ENCODE results near the gene DUSP10.

DUSP10 gene

DNA sequence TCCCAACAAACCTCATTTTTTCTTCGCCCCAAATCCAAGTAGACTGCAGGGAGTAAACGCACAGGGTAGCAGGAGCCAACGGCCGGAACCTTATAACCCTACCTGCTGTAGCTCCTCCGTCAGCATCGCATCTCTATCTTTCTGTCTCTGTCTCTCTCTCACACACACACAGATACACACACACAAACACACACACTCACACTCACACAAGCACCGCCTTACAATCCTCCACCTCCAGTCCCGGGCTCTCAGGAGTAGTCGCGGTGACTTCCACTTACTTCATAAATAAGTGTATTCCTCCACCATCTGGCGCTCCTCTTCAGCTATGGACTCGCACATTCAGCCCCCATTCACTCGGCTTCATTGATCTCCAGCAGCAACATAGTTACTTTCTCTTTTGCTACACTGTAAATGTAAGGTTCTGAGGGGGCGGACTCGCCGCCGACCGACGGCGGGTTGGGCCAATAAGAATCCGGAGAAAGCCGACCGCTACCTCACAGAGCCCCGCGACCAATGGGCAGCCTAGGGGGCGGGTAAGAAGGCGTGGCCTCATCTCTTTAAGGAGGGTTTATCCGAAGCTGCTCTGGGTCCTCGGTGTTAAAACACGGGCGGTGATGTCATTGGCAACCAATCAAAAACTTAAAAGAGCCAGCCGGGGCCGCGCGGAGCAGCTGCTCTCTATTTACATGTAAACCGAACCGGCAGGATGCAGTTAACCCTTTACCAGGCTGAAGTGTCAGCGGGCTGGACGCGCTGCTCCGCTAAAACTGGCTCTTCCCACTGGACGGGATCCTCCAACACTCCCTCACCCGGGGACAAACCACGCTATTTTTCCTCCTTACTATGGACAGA, at the start of gene DUSP10:
DUSP10 (minus strand) TSS at position 387 of the 852 bp plus-strand sequence. CDS start 2,345 bp downstream, outside the sequence.
- DNase-seq: peak; percentile 99

DNA sequence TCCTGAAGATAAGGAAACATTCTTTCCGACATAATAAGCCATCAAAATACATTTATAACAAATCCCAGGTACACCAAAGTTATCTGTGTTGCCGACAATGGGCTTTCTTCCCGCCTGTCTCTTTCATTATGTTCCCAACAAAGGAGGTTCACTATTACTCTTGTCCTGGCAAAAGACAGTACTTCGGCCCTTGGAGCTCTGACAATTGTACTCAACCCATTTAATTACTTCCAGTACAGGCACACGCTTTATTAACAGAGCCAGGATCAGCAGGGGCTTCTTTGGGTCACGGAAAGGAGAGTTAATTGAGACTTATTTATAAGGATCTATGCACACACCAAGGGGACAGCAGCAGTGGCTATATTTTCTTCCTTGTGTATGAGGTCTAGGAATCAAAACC, 46.6 kb upstream of the DUSP10 start:
- DNase-seq: no peak

DNA sequence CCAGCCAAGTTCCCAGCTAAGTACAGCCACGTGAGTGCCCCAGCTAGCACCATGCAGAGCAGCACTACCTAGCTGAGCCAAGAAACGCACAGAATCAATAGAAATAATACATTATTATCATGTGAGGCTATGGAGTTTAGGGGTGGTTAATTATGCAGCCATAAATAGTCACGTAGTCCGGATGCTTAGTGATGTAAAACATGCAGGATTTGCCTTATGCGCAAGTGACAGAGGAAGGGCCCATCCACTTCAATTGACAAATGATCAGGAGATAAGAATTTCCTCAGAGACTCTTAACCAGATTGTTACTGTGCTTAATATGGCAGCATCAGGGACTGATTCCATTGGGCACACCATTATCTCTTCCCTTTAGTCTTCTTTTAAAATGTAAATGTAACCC, 44.8 kb upstream of the DUSP10 start:
- DNase-seq: no peak

DNA sequence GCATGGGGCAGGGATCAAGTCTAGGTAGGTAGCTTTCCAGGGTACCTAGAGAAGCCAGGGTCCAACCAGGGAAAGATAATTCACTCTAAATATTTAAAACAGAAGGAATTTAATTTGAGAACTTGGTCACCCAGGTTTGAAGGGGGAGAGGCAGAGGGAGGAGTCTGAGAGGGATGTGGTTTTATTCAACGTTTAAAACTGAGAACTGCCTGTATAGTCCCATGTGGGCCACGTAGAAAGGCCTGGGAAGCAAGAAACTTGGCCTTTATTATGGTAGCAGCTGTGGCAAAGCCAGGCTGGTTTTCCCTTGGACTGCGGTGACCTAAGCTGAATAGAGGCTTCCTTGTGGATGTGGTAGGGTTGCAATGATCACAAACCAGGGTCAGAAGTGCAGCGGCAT, 42.0 kb upstream of the DUSP10 start:
- no peak for DNase-seq

DNA sequence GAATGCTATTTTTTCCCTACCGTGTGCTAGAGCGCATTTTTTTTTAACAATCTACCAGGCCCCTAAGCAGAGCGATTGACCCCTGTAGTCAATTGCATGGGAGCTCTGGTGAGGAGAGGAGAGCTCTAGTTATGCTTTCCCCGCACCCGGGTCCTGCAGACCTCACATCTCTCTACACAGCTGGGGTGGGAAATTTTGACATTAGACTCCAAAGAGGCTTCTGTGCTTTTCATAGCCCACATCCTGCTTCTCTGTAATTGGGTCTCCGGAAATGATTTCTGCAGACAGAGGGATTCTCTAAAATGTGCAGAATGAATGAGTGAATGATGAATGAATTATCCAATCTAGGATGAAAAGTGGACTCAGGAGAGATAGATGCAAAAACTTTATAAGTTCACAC, 41.5 kb upstream of the DUSP10 start:
- DNase-seq: no peak

DNA sequence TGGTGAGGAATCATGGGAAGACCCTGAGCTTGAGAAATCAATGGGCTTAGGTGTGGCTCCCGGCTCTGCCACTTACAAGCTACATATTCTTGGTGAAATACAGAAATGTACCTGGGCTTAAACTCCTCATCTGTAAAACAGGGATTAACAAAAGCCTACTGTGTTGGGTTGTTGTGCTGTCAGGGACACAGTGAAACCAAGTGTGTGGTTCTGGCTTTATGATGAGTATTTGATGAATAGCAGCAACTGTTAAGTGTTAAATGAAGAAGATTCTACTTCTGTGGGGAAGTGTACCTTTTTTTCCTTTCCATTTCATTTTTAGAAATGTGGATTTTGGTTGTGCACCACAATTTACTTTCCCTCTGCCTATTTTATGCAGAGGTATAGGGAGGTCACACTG, 41.1 kb upstream of the DUSP10 start:
- no peak for DNase-seq

DNA sequence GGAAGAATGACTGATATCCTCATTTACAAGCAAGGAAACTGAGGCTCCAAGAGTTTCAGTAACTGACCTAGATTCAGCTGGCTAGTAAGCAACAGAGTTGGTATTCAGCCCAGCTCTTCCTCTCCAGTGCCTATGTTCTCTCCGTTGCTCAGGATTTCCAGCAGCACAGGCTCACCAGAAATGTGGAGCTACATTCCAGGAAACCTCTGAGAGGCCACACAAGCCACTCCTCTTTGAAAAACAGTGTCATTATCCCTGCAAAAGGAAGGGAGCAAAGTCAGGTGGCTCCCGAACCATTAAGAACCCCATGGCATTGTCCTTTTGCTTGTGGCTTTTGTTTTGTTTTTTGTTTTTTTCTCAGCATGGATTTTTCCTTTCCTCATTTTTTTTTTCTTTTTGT, 40.6 kb upstream of the DUSP10 start:
- no peak for DNase-seq

DNA sequence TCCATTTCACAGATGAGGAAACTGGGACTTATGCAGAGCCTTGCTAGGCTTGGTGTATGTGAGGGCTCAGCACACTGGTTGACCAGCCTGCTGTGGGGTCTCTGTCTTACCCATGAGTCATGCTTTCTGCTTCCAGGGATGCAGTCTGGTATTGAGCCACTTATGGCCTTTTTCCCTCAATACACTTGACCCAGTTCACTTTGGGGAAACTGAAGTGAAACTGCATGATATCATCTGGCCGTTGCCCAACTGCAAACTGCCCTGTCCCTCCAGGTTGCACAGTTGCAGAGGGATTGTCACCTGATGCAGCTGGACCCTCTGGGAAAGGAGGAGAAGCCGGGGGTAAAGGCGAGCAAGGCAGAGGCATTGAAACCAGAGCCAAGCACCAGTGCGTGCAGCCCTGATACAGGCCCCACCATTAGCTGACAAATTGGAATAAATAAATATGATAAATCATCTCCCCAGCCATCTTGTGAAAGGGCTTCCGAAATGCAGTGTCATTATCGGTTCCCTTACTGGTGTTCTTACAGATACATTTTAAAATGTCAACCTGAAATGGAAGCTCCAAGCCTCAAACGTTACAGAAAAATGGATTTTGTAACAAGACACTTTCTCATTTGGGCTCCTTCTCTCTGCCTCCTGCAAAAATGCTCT, 39.3 kb upstream of the DUSP10 start:
- no peak for DNase-seq

DNA sequence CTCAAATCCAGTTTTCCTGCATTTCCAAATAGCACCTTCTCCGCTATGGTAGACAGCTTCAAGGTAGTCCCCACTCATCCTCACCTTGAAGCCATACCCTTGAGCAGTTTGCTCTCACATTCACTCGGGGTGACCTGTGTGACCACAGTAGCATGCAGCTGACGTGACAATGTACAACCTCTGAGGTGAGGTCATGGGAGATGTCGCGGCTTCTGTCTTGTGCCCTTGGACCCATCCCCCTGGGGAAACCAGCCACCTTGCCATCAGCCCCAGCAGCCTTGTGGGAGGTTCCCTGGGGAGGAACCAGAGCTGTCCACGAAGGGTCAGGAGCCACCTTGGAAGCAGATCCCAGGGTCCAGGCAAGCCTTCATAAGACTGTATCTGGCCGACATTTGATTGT, 38.3 kb upstream of the DUSP10 start:
- DNase-seq: no peak

DNA sequence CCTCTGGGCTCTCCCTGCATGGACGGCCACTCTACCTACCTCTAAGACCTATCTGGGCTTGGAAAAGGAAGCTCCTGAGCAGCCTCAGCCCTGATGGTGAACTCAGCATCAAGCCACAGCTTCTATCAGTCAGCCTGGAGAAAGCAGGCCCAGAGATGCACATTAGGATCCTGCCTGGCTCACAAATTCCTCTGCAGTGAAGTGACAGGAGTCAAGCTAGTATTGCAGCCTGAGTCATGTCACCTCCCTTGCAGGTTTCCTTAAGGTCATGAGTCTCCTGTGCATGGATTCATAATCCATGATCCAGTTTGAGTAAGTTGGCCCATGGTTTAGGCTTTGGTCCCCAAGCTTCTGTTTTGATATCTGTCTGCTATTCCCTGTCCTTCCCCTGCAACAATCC, 37.9 kb upstream of the DUSP10 start:
- DNase-seq: no peak

DNA sequence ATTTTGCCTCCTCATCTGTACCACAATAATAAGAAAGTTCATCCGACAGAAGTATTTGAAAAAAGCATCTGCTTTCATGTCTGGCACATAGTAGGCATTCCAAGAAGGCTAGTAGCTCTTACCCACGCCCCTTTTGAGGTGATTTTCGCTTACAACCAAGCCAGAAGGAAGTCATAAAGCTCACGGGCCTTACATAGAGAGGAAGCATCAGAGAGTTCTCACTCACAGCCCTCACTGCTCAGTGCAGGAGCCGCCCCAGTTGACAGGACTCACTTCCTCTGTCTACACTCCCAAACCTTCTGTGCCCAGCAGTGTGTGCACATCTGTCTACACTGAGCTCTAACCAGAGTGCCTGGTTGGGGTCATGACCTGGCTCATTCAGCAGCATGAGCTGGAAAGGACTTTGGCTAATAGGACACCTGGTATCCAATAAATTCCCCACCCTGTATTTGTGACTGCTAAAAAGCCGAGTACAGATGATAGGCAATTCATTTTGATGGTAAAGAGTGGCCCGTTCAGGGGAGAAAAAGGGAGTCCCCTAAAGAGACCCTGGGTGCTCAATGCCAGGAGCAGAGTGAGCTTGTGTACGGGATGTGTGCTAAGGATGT, 36.8 kb upstream of the DUSP10 start:
- DNase-seq: peak; percentile 72

DNA sequence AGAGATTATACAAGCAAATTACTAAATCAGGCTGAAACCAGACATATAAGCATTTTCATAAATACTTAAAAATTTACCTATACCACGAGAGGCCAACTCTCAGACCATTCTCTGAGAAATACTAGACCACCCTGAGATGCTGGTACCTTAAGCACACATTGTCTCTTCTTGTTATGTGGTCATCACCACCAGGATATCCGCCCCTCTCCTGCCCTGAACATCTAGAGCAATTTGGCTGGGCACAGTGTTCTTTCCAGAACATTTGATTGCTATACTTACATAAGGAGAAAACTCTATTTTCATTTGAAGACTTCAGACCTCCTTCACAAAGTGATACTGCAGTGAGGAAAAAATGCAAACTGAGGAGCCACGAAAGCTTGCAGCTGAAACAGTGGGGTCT, 36.2 kb upstream of the DUSP10 start:
- no peak for DNase-seq

DNA sequence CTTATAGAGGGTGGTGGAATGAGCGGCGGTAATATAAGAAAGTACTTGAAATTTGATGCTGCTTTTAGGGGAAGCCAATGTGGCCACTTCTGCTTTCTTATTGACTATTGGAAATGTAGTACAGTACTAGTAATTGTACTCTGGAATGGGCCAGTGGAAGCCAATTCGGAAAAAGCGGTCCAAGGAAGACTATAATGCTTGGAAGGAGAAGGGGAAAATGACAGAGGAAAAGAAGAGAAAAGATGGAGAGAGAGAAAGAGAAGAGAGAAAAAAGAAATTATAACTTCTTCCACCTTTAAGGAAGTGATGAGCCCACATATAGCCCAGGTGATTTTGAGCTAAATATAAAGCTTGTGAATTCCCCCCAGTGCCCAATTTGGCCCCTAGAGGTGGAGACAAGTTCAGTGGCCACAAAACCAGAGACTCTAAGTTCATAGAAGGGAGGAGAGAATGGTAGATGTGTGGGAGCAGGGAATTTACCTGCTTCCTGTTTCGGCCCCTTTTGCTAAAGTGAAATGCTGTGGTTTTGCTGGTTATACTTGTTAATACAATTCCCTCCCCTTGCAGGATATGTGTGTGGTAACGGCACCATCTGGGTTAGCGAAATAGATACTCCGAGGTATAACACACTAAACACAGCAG, 35.7 kb upstream of the DUSP10 start:
- DNase-seq: peak; percentile 76

DNA sequence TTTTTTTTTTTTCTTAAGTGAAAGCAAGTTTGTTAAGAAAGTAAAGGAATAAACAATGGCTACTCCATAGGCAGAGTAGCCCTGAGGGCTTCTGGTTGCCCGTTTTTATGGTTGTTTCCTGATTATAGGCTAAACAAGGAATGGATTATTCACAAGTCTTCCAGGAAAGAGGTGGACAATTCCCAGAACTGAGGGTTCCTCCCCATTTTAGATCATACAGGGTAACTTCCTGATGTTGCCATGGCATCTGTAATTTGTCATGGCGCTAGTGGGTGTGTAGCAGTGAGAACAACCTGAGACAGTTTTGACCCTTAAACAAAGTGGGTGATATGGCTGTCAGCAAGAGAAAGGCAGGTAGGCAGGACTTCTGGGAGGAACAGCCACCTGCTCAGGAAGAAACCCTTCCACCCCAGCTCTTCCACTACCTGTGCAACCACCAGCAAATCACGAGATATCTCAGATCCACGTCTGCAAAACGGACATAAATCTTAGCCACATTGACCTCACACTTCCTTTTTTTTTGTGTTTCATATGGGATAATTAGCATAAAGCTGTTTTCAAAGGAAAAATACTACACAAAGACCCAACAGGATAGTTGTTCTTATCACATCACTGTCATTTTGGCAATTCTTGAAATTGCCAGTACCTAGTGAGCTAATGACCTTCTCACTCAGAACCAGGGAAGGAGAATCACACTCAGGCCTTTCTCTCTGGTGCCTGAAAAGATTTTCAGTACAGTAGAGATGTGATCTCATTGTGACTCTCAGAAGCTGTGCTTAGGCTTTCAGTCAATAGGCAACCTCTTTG, 34.8 kb upstream of the DUSP10 start:
- DNase-seq: no peak

DNA sequence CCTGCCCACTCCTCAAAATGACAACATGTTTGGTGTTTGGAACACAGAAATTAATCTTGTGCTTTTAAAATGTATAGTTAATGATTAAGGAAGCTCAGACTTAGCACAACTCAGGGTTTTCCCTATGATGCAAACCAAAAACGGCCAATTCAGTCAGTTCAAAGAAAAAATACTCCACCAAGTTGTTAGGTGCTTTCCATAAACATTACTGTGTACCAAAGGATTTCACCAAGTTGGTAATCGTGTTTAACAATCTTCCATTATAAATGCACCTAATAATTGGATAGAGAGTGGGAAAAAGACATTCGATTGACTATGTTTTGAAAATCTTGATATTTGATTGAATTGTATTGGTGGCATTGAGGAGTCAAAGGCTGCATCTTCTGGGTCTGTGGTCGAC, 33.3 kb upstream of the DUSP10 start:
- no peak for DNase-seq

DNA sequence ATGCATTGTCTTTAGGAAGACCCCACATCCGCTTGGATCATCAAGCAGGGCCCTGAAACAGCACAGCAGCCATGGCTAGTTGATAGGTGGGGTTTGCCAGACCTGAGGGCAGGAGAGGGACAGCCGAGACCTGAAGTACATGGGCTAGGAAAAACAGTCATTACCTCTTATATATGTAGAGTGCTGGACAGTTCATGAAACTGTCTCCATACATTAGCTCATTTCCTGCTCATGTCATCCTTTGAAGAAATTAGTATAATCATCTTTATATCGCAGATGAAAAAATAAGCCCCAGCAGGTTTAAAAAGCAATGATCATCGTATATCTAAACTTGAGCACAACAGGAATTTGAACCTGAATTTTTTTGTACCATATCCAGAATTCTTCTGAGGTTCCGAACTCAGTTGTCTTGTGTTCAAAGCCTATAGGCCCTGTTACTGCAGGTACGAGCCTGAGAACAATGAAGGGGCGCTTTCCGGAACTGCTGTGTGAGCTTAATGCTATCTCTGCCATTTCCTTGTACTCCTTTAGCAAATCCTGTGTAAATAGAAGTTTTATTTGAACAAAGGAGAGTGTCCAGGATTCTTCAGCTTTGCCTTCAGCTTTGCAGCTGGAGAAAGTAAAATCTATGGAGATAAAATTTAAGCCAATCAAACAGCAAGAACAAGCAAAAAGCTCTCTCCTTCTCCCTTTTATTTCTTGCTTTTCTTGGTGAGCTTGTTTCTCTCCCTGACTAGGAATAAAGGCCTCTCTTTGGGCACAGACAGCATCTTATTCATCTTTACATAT, 32.4 kb upstream of the DUSP10 start:
- no peak for DNase-seq

DNA sequence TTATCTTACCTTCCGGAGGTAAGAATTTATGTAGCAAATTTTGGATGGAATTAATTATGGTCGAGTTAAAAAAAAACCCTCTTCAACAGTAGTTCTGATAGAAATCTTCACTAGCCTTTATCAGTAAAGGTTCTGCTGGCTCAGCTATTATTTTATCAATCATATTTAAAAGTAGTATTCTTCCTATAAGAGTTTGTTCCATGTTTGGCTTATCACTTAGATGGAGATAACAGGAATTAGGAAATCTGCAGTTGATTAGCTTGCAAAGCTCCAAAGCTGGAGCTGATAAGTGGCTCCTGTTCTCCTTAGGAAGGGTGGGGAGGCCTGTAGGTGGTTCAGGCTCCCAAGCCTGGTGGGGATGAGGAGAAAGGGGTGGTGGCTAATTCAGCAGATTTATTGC, 31.5 kb upstream of the DUSP10 start:
- DNase-seq: no peak

DNA sequence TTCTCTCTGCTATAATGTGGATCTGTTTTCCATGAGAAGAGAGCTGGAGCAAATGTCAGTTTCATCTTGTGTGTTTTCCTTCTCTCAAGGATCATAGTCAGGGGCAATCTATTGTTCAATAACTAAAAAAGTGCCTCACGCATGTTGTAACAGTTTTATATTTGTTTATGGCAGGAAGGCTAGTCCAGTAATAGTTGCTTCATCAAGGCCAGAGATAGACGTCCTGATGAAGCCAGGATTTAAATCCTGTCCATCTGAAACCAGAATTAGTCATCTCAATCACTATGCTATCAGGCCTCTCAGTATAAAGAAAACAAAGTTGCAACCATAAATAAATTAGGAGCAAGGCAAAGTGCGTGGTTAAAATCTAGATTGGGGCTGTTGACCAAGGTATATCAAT, 30.2 kb upstream of the DUSP10 start:
- no peak for DNase-seq

DNA sequence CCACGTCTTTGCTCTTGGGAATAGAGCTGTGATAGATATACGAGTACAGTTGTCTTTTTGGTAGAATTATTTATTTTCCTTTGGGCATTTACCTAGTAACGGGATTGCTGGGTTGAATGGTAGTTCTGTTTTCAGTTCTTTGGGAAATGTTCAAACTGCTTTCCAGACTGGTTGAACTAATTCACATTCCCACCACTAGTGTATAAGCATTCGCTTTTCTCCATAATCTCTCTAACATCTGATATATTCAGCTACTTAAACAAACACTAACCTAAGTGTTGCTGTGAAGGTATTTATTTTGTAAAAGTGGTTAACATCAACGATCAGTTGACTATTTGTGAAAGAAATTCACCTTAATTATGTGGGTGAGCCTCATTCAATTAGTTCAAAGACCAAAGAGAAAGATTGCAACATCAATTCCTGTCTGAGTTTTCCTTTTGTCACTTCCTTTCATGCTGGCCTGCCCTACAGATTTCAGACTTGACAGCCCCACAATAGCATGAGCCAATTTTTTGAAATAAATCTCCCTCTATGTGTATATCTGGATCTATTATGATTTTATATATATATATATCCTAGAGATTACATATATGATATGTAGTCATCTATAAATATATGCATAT, 26.7 kb upstream of the DUSP10 start:
- no peak for DNase-seq

DNA sequence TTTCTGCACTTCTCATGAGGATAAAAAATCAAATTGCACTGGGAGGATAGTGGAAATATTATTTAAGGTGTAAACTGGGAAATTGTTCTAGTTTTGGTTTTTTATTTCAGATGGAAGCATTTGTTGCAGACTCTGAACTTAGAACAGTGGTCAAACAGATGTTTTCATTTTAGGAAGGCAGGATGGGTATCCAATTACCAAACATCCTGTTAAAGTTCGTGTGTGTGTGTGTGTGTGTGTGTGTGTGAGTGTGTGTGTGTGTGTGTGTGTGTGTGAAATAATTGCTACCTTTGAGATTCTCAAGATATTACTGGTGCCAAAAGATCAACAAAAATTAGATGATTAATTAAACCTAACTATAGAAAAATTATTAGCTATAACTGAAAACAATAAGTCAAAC, 24.3 kb upstream of the DUSP10 start:
- DNase-seq: no peak

DNA sequence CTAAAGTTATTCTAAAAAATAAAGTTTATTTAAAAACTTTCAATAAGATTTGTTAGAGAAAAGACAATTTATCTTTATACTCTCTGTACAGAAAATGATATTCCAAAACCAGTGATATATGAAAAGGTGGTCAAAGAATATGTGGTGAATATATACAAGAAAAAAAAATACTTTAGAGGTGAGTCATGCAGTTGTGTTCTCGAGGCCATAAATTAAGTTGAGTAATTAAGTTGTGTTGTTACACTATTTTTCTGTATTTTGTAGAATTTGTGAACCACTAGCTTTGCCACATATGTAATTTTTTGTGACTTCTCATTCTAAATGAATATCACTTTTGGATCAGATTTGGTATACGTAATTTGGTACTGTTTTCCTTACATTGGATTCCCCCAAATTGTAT, 23.6 kb upstream of the DUSP10 start:
- DNase-seq: no peak

DNA sequence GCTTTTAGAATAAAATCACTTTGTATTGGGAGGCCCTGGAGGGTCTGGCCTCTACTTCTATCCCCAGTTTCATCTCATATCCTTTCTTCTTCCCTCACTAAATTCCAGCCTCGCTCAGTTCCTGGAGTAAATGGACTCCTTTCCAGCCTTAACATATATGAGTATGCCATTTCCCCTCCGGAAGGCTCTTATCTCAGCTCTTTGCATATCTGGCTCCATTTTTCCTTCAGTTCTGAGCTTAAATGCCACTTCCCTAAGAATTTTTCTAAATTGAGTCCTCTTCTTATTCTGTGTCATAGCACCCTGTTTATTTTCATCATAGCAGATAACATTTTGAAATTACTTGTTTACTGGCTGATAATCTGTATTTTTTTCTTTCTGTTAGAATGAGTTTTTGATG, 20.2 kb upstream of the DUSP10 start:
- no peak for DNase-seq

Data from activated effector memory CD4-positive, alpha-beta T cell treated with anti-CD3 and anti-CD28 coated beads, Interleukin-2, amount 50 U/mL, for 16 hours (primary cell).